Activated B cell treated with CpG ODN at 0.5 μM for 24 hours (primary cell): ENCODE results near the gene AFF4. TPM values are rescaled to one million over a fixed set of nuclear protein-coding genes. Genes with fewer than 3 reads are reported as not detected.
A peak's percentile ranks its signal among the peaks of the same experiment; 100 is the strongest.
"Not testable (repeated sequence)": the region's sequence is repeated elsewhere in the genome, so short reads cannot be mapped to it uniquely, and the experiment has no call there.

Experiments
- ATAC-seq: fragments of 200-7000 bp; cut with Tn5 transposase; one replicate; pipeline ENCODE4 v1.10.0; 2021; ENCODE audit warnings: low read depth, mild to moderate bottlenecking, moderate library complexity
- CTCF ChIA-PET: fragments of 350-600 bp; sonication (Branson Sonifier 250); formaldehyde crosslinking; loops from one replicate; lab custom pipeline; 2021; ENCODE audit warnings: antibody characterized with exemption; lab: Charles Lee
- POLR2A ChIA-PET: fragments of 350-600 bp; sonication (Branson Sonifier 250); formaldehyde crosslinking; loops from one replicate; lab custom pipeline; 2021; ENCODE audit warnings: antibody characterized with exemption; lab: Charles Lee
- DNase-seq: peaks from one replicate; pipeline ENCODE4 v3.0.0; 2022
- H3K27ac Mint-ChIP-seq: one replicate; pipeline ENCODE4 v1.8.0; 2020; ENCODE audit warnings: mixed read lengths
- H3K27me3 Mint-ChIP-seq: one replicate; pipeline ENCODE4 v1.8.0; 2021; ENCODE audit warnings: mixed read lengths
- H3K36me3 Mint-ChIP-seq: one replicate; pipeline ENCODE4 v1.8.0; 2021; ENCODE audit warnings: low read depth, mixed read lengths
- H3K4me1 Mint-ChIP-seq: one replicate; pipeline ENCODE4 v1.8.0; 2021; ENCODE audit warnings: mixed read lengths
- H3K4me3 Mint-ChIP-seq: one replicate; pipeline ENCODE4 v1.8.0; 2020; ENCODE audit warnings: mild to moderate bottlenecking, mixed read lengths
- H3K9me3 Mint-ChIP-seq: one replicate; pipeline ENCODE4 v1.8.0; 2020; ENCODE audit warnings: mixed read lengths
- CTCF ChIP-seq: fragments of 200-600 bp; IDR thresholded peaks from one replicate; pipeline ENCODE4 v1.8.0; 2022; ENCODE audit warnings: antibody characterized with exemption, mild to moderate bottlenecking
- intact Hi-C: fragments of 100-400 bp; cut with micrococcal nuclease; formaldehyde crosslinking; loops from one replicate; pipeline ENCODE4 v1.15.1; 2024
- total RNA-seq: library from RNA; stranded (reverse); gene quantifications from 2 replicates; pipeline ENCODE4 v1.2.3, GENCODE V29; 2022

AFF4 gene
- total RNA-seq, result 42.7 and 51.8 TPM in 2 replicates

DNA sequence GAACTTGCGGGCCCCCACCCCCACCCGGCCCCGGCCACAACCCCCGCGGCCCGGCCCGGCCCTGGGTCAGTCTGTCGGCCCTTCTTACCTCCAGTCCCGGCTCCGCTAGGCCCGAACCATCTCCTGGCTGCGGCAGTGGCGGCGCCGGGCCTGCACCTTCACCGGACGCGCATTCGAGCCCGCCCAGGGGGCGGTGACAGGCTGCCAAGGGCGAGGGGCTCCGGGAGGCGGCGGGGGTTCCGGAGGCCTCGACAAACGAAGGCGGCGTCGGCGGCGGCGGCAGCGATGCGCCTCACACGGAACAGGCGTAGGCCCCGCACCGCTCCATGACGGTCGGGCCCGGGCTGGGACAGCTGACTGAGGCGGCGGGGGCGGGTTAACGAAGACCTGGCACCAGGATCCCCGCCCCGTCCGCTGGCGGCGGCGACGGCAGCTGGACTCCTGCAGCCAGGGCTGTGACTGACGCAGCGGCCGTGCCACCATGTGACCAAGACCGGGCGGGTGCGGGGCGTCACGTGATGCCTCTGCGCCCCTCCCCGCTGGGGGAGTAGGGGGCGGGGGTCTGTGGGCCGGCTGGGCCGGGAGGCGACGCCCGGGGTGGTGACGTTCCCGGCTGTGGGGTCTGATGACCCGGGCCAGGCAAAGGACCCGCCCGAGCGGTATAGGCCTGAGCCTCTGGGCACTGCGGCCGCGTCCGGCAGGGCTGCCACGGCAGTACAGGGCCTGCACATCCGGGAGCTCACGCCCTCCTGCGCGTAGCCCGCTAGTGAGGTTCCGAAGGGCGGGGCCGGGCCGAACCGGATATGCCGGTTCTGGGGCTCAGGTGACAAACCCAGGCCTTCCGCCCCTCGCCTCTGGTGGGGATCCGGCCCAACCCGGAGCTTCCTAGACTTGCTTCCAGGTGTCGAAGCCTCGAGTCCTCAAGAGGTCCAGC lies at the start of gene AFF4:
AFF4 (minus strand) TSS at position 464 of the 934 bp plus-strand sequence. CDS start 26,445 bp downstream, outside the sequence.
- intact Hi-C loops, result loop anchor here (1.0 to 5.0 kb wide), 8 partner anchors 63 to 1684 kb away; partner anchors contain the start of genes GDF9, KIF3A, SEC24A and UQCRQ
- ATAC-seq, result peak; percentile 86
- Mint-ChIP-seq H3K36me3 (peaks cover 17% of the 10 kb centered on the region), H3K27ac (peak within 1 kb of the TSS; percentile 94), H3K4me1 (peaks cover 37% of the 10 kb centered on the region), H3K4me3 (peak within 1 kb of the TSS; percentile 94), H3K9me3 (no peaks in the 10 kb centered on the region), H3K27me3 (no peaks in the 10 kb centered on the region)
- ChIA-PET POLR2A (interaction anchor here (0.5 to 4.7 kb wide), 36 partner anchors 21 to 1775 kb away, joined by 3 to 95 read pairs (median 4); partner anchors contain the start of genes CAMLG, GDF9, HSPA4 and KIF3A), CTCF (interaction anchor here (0.9 to 1.4 kb wide), 2 partner anchors 20 to 88 kb away, joined by 3 read pairs; partner anchors contain the start of gene HSPA4)
- peak; percentile 94 for DNase-seq
- no peak for TF ChIP-seq CTCF

- POLR2A ChIA-PET, DNase-seq, H3K9me3 Mint-ChIP-seq, ATAC-seq, CTCF ChIA-PET, H3K4me1 Mint-ChIP-seq, H3K27ac Mint-ChIP-seq, H3K4me3 Mint-ChIP-seq, intact Hi-C loops, H3K27me3 Mint-ChIP-seq: not testable (repeated sequence)
- H3K36me3 Mint-ChIP-seq, result peaks cover 26% of the 10 kb centered on the region
These were observed 45.0 kb upstream of the AFF4 start for GRCh38 chr5:133008455-133008854.

- intact Hi-C loops, result no loop called here
- H3K27ac Mint-ChIP-seq, result no peak overlapping the region
- ChIA-PET CTCF (no interaction called here), POLR2A (no interaction called here)
- ATAC-seq (no peak), DNase-seq (no peak)
- no peaks in the 10 kb centered on the region for H3K27me3 Mint-ChIP-seq
- no peaks in the 10 kb centered on the region for H3K9me3 Mint-ChIP-seq
- H3K4me3 Mint-ChIP-seq, result no peak overlapping the region
- no peak for TF ChIP-seq CTCF
- H3K36me3 Mint-ChIP-seq, result peaks cover 30% of the 10 kb centered on the region
- peaks cover 8% of the 10 kb centered on the region for H3K4me1 Mint-ChIP-seq
These were observed 43.2 kb upstream of the AFF4 start for GRCh38 chr5:133006653-133007052.

- H3K4me1 Mint-ChIP-seq, result no peaks in the 10 kb centered on the region
- DNase-seq, result no peak
- POLR2A ChIA-PET, result no interaction called here
- H3K9me3 Mint-ChIP-seq, result no peaks in the 10 kb centered on the region
- no peak for TF ChIP-seq CTCF
- no peak overlapping the region for H3K27ac Mint-ChIP-seq
- no peaks in the 10 kb centered on the region for H3K27me3 Mint-ChIP-seq
- H3K36me3 Mint-ChIP-seq, result peaks cover 30% of the 10 kb centered on the region
- CTCF ChIA-PET, result interaction anchor here (0.7 kb wide), 1 partner anchor 9 kb away, joined by 3 read pairs; no protein-coding TSS in a partner anchor
- no peak for ATAC-seq
- intact Hi-C loops, result no loop called here
- no peak overlapping the region for H3K4me3 Mint-ChIP-seq
These were observed 35.8 kb upstream of the AFF4 start for GRCh38 chr5:132999246-132999645.

DNA sequence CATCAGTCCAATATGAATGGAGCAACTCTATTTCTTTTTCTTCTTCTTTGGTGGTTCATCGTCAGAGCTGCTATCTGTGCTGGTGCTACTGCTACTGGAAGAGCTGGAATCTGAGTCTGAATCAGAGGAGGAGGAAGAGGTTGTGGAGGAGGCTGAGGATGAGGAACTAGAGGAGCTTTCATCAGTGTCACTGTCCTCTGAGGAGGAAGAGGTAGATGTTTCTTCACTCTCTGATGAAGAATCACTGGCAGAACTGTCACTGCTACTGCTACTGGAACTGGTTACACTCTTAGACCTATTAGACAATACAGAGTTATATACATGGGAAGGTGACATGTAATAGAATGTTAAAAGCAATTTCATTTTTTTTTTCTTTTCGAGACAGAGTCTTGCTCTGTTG lies 35.1 kb upstream of the AFF4 start:
- Mint-ChIP-seq H3K4me1 (no peaks in the 10 kb centered on the region), H3K27me3 (no peaks in the 10 kb centered on the region), H3K36me3 (peaks cover 30% of the 10 kb centered on the region), H3K4me3 (no peak overlapping the region), H3K9me3 (no peaks in the 10 kb centered on the region), H3K27ac (no peak overlapping the region)
- no peak for ATAC-seq
- intact Hi-C loops, result no loop called here
- DNase-seq, result no peak
- CTCF ChIA-PET, result no interaction called here
- POLR2A ChIA-PET, result no interaction called here
- TF ChIP-seq CTCF, result no peak
